Mesendoderm (in vitro differentiated cells): Measurements from ENCODE around the gene AGBL1.

Source experiments
- DNase-seq: peaks from one replicate; pipeline ENCODE4 v3.0.0; 2013
- H2AK5ac ChIP-seq: 2 replicates; pipeline ENCODE4 v1.6.1; 2013; ENCODE audit warnings: low read length, inconsistent platforms
- H2BK120ac ChIP-seq: 2 replicates; pipeline ENCODE4 v1.6.1; 2013; ENCODE audit warnings: low read depth, mild to moderate bottlenecking, low read length, moderate library complexity, mixed read lengths
- H2BK15ac ChIP-seq: replicated peaks from 2 replicates; pipeline ENCODE4 v1.6.1; 2013; ENCODE audit warnings: low read depth, mild to moderate bottlenecking, moderate library complexity
- H2BK5ac ChIP-seq: 2 replicates; pipeline ENCODE4 v1.6.1; 2013; ENCODE audit warnings: low read length, inconsistent platforms
- H3K18ac ChIP-seq: 2 replicates; pipeline ENCODE4 v1.6.1; 2013; ENCODE audit warnings: mild to moderate bottlenecking, low read length, mixed read lengths
- H3K23ac ChIP-seq: one replicate; pipeline ENCODE4 v1.6.1; 2013; ENCODE audit warnings: low read length
- H3K27ac ChIP-seq: 2 replicates; pipeline ENCODE4 v1.5.1; 2013; ENCODE audit warnings: low read depth, mild to moderate bottlenecking, inconsistent platforms, low read length, moderate library complexity
- H3K27me3 ChIP-seq: 2 replicates; pipeline ENCODE4 v1.6.1; 2013; ENCODE audit warnings: low read length, control low read depth, mild to moderate bottlenecking, inconsistent platforms; ENCODE audit not compliant: insufficient read depth, poor library complexity
- H3K36me3 ChIP-seq: 2 replicates; pipeline ENCODE4 v1.6.1; 2013; ENCODE audit warnings: low read length, inconsistent platforms; ENCODE audit not compliant: control insufficient read depth, insufficient read depth
- H3K4ac ChIP-seq: one replicate; pipeline ENCODE4 v1.6.1; 2013; ENCODE audit warnings: low read depth, mild to moderate bottlenecking, low read length, moderate library complexity
- H3K4me1 ChIP-seq: 2 replicates; pipeline ENCODE4 v1.6.1; 2013; ENCODE audit warnings: low read depth, low read length, inconsistent platforms; ENCODE audit not compliant: control insufficient read depth
- H3K4me2 ChIP-seq: 2 replicates; pipeline ENCODE4 v1.6.1; 2013; ENCODE audit warnings: low read length
- H3K4me3 ChIP-seq: 2 replicates; pipeline ENCODE4 v1.5.1; 2013; ENCODE audit warnings: mild to moderate bottlenecking, low read length
- H3K56ac ChIP-seq: one replicate; pipeline ENCODE4 v1.6.1; 2013; ENCODE audit warnings: low read length
- H3K79me1 ChIP-seq: 2 replicates; pipeline ENCODE4 v1.6.1; 2013; ENCODE audit warnings: low read length, inconsistent platforms
- H3K79me2 ChIP-seq: 2 replicates; pipeline ENCODE4 v1.6.1; 2013; ENCODE audit warnings: mild to moderate bottlenecking, low read length; ENCODE audit not compliant: control insufficient read depth, insufficient read depth
- H3K9ac ChIP-seq: 2 replicates; pipeline ENCODE4 v1.6.1; 2013; ENCODE audit warnings: low read length, inconsistent platforms
- H4K5ac ChIP-seq: one replicate; pipeline ENCODE4 v1.6.1; 2013; ENCODE audit warnings: low read length
- H4K8ac ChIP-seq: one replicate; pipeline ENCODE4 v1.6.1; 2013; ENCODE audit warnings: low read depth, mild to moderate bottlenecking, control low read depth, low read length, moderate library complexity
- WGBS: extraction: QIAGEN DNeasy Blood & Tissue Kit; methylation state at CpG from one replicate; pipeline ENCODE4 v1.1.7; 2013; ENCODE audit warnings: low lambda C conversion rate, missing lambda C conversion rate; ENCODE audit not compliant: insufficient coverage; ENCODE audit errors: extremely low coverage; 5-methylcytosine and 5-hydroxymethylcytosine counted together

The AGBL1 gene

GRCh38 chr15:86590461-86590860 lies 510.8 kb downstream of the AGBL1 start:
- no peak for DNase-seq
- Histone ChIP-seq H2BK120ac (no peak overlapping the region), H2BK5ac (no peak overlapping the region), H4K5ac (no peak overlapping the region), H2AK5ac (no peak overlapping the region), H3K27ac (no peak overlapping the region), H3K79me2 (no peaks in the 10 kb centered on the region), H3K4me3 (no peak overlapping the region), H2BK15ac (peak overlapping the region; percentile 64), H3K23ac (no peak overlapping the region), H3K27me3 (no peaks in the 10 kb centered on the region), H3K18ac (no peak overlapping the region), H3K4ac (no peak overlapping the region), H3K36me3 (no peaks in the 10 kb centered on the region), H4K8ac (no peak overlapping the region), H3K4me1 (no peaks in the 10 kb centered on the region), H3K56ac (no peak overlapping the region), H3K4me2 (no peak overlapping the region), H3K79me1 (no peaks in the 10 kb centered on the region), H3K9ac (no peak overlapping the region)
- WGBS = no CpG with 5 or more reads among the region's 1 CpG

- no peaks in the 10 kb centered on the region for H3K79me1 ChIP-seq
- no peak overlapping the region for H3K27ac ChIP-seq
- no peak overlapping the region for H3K23ac ChIP-seq
- H3K56ac ChIP-seq = no peak overlapping the region
- H3K4ac ChIP-seq = no peak overlapping the region
- H3K27me3 ChIP-seq = no peaks in the 10 kb centered on the region
- H4K8ac ChIP-seq = no peak overlapping the region
- H3K9ac ChIP-seq = no peak overlapping the region
- H3K36me3 ChIP-seq = no peaks in the 10 kb centered on the region
- no peak overlapping the region for H3K18ac ChIP-seq
- H2BK120ac ChIP-seq = no peak overlapping the region
- H4K5ac ChIP-seq = no peak overlapping the region
- no CpG with 5 or more reads among the region's 1 CpG for WGBS
- H3K79me2 ChIP-seq = no peaks in the 10 kb centered on the region
- no peak overlapping the region for H2BK15ac ChIP-seq
- no peak overlapping the region for H3K4me3 ChIP-seq
- no peak overlapping the region for H2BK5ac ChIP-seq
- no peak overlapping the region for H2AK5ac ChIP-seq
- no peaks in the 10 kb centered on the region for H3K4me1 ChIP-seq
- DNase-seq = no peak
- H3K4me2 ChIP-seq = no peak overlapping the region
Measured at GRCh38 chr15:86591158-86591557, 511.5 kb downstream of the AGBL1 start.

GRCh38 chr15:86591994-86592735 lies 512.5 kb downstream of the AGBL1 start:
- no peak for DNase-seq
- no peak overlapping the region for H4K8ac ChIP-seq
- H4K5ac ChIP-seq = no peak overlapping the region
- H2BK120ac ChIP-seq = no peak overlapping the region
- no peak overlapping the region for H3K18ac ChIP-seq
- no peaks in the 10 kb centered on the region for H3K79me2 ChIP-seq
- H2BK15ac ChIP-seq = no peak overlapping the region
- H3K9ac ChIP-seq = no peak overlapping the region
- no peak overlapping the region for H3K27ac ChIP-seq
- WGBS = no CpG with 5 or more reads among the region's 9 CpGs
- no peaks in the 10 kb centered on the region for H3K36me3 ChIP-seq
- no peak overlapping the region for H3K4me3 ChIP-seq
- H3K23ac ChIP-seq = no peak overlapping the region
- no peak overlapping the region for H3K4ac ChIP-seq
- H2AK5ac ChIP-seq = no peak overlapping the region
- H3K4me2 ChIP-seq = no peak overlapping the region
- H3K56ac ChIP-seq = no peak overlapping the region
- no peaks in the 10 kb centered on the region for H3K27me3 ChIP-seq
- H2BK5ac ChIP-seq = no peak overlapping the region
- no peaks in the 10 kb centered on the region for H3K4me1 ChIP-seq
- H3K79me1 ChIP-seq = no peaks in the 10 kb centered on the region

GRCh38 chr15:86595741-86596140 lies 516.1 kb downstream of the AGBL1 start:
- Histone ChIP-seq H3K4me1 (no peaks in the 10 kb centered on the region), H3K4me2 (no peak overlapping the region), H2BK5ac (no peak overlapping the region), H3K9ac (no peak overlapping the region), H4K5ac (no peak overlapping the region), H3K18ac (no peak overlapping the region), H4K8ac (no peak overlapping the region), H3K27ac (no peak overlapping the region), H2BK120ac (no peak overlapping the region), H3K4ac (no peak overlapping the region), H3K4me3 (no peak overlapping the region), H2AK5ac (no peak overlapping the region), H3K56ac (no peak overlapping the region), H3K79me1 (no peaks in the 10 kb centered on the region), H3K27me3 (no peaks in the 10 kb centered on the region), H3K79me2 (no peaks in the 10 kb centered on the region), H2BK15ac (no peak overlapping the region), H3K36me3 (no peaks in the 10 kb centered on the region), H3K23ac (no peak overlapping the region)
- DNase-seq = no peak
- no CpG with 5 or more reads among the region's 1 CpG for WGBS

- Histone ChIP-seq H2BK5ac (no peak overlapping the region), H3K18ac (no peak overlapping the region), H2BK15ac (no peak overlapping the region), H3K9ac (no peak overlapping the region), H3K79me2 (no peaks in the 10 kb centered on the region), H3K27me3 (no peaks in the 10 kb centered on the region), H3K79me1 (no peaks in the 10 kb centered on the region), H3K27ac (no peak overlapping the region), H4K5ac (no peak overlapping the region), H2AK5ac (no peak overlapping the region), H2BK120ac (no peak overlapping the region), H3K36me3 (no peaks in the 10 kb centered on the region), H3K4me1 (no peaks in the 10 kb centered on the region), H3K23ac (no peak overlapping the region), H3K56ac (no peak overlapping the region), H3K4me3 (no peak overlapping the region), H4K8ac (no peak overlapping the region), H3K4ac (no peak overlapping the region), H3K4me2 (no peak overlapping the region)
- no peak for DNase-seq
- WGBS = no CpG with 5 or more reads among the region's 2 CpGs
Measured at GRCh38 chr15:86603466-86603865, 523.8 kb downstream of the AGBL1 start.
